ENCODE results near the gene KCNJ15. TPM values are rescaled to one million over a fixed set of nuclear protein-coding genes. Genes with fewer than 3 reads are reported as not detected.

The KCNJ15 gene
- polyA plus RNA-seq, 1 donor from 2014 or later: not detected

DNA sequence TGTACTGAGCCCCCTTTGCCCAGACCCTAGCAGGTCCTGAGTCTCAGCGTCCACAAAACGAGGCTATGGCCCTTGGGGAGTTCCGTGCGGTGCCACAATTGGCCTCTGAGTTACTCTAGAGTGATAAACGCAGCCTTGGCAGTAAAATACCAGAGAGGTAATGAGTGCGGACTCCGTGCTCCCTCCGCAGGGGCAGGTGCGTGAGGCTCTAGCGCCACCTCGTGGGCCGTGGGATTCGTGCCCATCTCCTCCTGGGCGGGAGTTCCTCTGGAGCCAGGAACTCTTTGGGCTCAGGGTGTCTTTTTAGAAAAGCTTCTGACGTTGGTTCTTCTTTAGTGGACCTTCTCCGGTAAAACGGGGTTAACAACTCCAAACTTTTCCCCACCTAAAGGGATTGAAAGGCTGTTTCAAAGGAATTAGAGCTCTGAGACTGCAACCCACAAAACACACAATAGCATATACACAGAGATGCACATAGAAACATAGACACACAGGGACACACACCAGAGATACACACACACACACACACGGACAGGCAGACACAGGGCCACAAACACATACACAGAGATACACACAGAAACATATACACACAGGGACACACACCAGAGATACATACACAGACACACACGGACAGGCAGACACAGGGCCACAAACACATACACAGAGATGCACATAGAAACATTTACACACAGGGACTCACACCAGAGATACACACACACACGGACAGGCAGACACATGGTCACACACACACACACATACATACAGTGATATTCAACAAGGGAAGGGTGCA lies 99.4 kb downstream of the KCNJ15 start:
- Histone ChIP-seq H2AFZ (ENCODE audit: low read depth, low read length) (no peak overlapping the region), H3K9ac (ENCODE audit: low read length) (no peak overlapping the region), H3K36me3 (ENCODE audit: insufficient read depth, low read length) (no peaks in the 10 kb centered on the region), H3K79me2 (replicated peaks; ENCODE audit: insufficient read depth, low read length) (no peaks in the 10 kb centered on the region), H4K20me1 (ENCODE audit: insufficient read depth) (no peaks in the 10 kb centered on the region), H3K9me3 (ENCODE audit: low read length) (no peaks in the 10 kb centered on the region), H3F3A (ENCODE audit: insufficient read depth, low read length, poor library complexity, severe bottlenecking) (no peaks in the 10 kb centered on the region), H3K27ac (ENCODE audit: low read length) (no peak overlapping the region), H3K9me2 (ENCODE audit: insufficient read depth, low read length) (no peaks in the 10 kb centered on the region), H3K4me3 (ENCODE audit: low read length) (no peak overlapping the region), H3K27me3 (ENCODE audit: insufficient read depth, low read depth, low read length) (no peaks in the 10 kb centered on the region), H3K4me2 (ENCODE audit: low read length) (no peak overlapping the region)
- TF ChIP-seq, protein P1, sequence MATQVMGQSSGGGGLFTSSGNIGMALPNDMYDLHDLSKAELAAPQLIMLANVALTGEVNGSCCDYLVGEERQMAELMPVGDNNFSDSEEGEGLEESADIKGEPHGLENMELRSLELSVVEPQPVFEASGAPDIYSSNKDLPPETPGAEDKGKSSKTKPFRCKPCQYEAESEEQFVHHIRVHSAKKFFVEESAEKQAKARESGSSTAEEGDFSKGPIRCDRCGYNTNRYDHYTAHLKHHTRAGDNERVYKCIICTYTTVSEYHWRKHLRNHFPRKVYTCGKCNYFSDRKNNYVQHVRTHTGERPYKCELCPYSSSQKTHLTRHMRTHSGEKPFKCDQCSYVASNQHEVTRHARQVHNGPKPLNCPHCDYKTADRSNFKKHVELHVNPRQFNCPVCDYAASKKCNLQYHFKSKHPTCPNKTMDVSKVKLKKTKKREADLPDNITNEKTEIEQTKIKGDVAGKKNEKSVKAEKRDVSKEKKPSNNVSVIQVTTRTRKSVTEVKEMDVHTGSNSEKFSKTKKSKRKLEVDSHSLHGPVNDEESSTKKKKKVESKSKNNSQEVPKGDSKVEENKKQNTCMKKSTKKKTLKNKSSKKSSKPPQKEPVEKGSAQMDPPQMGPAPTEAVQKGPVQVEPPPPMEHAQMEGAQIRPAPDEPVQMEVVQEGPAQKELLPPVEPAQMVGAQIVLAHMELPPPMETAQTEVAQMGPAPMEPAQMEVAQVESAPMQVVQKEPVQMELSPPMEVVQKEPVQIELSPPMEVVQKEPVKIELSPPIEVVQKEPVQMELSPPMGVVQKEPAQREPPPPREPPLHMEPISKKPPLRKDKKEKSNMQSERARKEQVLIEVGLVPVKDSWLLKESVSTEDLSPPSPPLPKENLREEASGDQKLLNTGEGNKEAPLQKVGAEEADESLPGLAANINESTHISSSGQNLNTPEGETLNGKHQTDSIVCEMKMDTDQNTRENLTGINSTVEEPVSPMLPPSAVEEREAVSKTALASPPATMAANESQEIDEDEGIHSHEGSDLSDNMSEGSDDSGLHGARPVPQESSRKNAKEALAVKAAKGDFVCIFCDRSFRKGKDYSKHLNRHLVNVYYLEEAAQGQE (IDR thresholded peaks at IDR 0.05; ENCODE audit: borderline replicate concordance): no peak
- TF ChIP-seq TAF1 (IDR thresholded peaks at IDR 0.05; ENCODE audit: low read depth) (no peak), SMC3 (conservative IDR thresholded peaks at IDR 0.05; ENCODE audit: poor library complexity) (peak; percentile 96), RAD21 (conservative IDR thresholded peaks at IDR 0.05) (peak; percentile 99), EZH2 (IDR thresholded peaks at IDR 0.05; ENCODE audit: borderline replicate concordance, insufficient read depth, low read length, poor library complexity, severe bottlenecking) (no peak), EP300 (conservative IDR thresholded peaks at IDR 0.05; ENCODE audit: poor library complexity, severe bottlenecking) (no peak)
- TF ChIP-seq, protein P2, sequence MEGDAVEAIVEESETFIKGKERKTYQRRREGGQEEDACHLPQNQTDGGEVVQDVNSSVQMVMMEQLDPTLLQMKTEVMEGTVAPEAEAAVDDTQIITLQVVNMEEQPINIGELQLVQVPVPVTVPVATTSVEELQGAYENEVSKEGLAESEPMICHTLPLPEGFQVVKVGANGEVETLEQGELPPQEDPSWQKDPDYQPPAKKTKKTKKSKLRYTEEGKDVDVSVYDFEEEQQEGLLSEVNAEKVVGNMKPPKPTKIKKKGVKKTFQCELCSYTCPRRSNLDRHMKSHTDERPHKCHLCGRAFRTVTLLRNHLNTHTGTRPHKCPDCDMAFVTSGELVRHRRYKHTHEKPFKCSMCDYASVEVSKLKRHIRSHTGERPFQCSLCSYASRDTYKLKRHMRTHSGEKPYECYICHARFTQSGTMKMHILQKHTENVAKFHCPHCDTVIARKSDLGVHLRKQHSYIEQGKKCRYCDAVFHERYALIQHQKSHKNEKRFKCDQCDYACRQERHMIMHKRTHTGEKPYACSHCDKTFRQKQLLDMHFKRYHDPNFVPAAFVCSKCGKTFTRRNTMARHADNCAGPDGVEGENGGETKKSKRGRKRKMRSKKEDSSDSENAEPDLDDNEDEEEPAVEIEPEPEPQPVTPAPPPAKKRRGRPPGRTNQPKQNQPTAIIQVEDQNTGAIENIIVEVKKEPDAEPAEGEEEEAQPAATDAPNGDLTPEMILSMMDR (IDR thresholded peaks at IDR 0.05; ENCODE audit: poor library complexity, severe bottlenecking): peak; percentile 95

Other genes starting within 250 kb of the KCNJ15 start
- not detected in 2 replicates for gene ERG, start 241.5 kb downstream of the KCNJ15 start, polyA plus RNA-seq